Measurements from ENCODE around the gene GSTO1. TPM values are rescaled to one million over a fixed set of nuclear protein-coding genes. Genes with fewer than 3 reads are reported as not detected.
A peak's percentile ranks its signal among the peaks of the same experiment; 100 is the strongest.

GSTO1 gene
- total RNA-seq, 2 donors from 2014 or later = 257 to 291 TPM

GRCh38 chr10:104314591-104315485 lies 60.1 kb downstream of the GSTO1 start:
- peaks cover 53% of the 10 kb centered on the region for H3K36me3 ChIP-seq
- H3K4me3 ChIP-seq = no peak overlapping the region
- peaks cover 0 to 82% of the 10 kb centered on the region in 2 donors for H3K4me1 ChIP-seq
- peak overlapping the region in 1 of 2 donors; percentile 24 for H3K27ac ChIP-seq
- DNase-seq (ENCODE audit: low spot score) = no peak
- no peaks in the 10 kb centered on the region for H3K27me3 ChIP-seq
- no peak for TF ChIP-seq CTCF (IDR thresholded peaks at IDR 0.05)
- H3K9me3 ChIP-seq = no peaks in the 10 kb centered on the region

- H3K4me1 ChIP-seq = peaks cover 0 to 82% of the 10 kb centered on the region in 2 donors
- DNase-seq (ENCODE audit: low spot score) = no peak
- H3K4me3 ChIP-seq = no peak overlapping the region
- no peaks in the 10 kb centered on the region for H3K9me3 ChIP-seq
- H3K27me3 ChIP-seq = no peaks in the 10 kb centered on the region
- no peak for TF ChIP-seq CTCF (IDR thresholded peaks at IDR 0.05)
- H3K36me3 ChIP-seq = peaks cover 53% of the 10 kb centered on the region
- peak overlapping the region in 1 of 2 donors; percentile 99 for H3K27ac ChIP-seq
Observed at GRCh38 chr10:104315486-104315921, 60.8 kb downstream of the GSTO1 start.

- no peak for DNase-seq (ENCODE audit: low spot score)
- no peaks in the 10 kb centered on the region for H3K27me3 ChIP-seq
- TF ChIP-seq CTCF (IDR thresholded peaks at IDR 0.05) = no peak
- no peak overlapping the region for H3K4me3 ChIP-seq
- peaks cover 44% of the 10 kb centered on the region for H3K36me3 ChIP-seq
- H3K27ac ChIP-seq = peak overlapping the region; percentile 99 to 100
- peaks cover 0 to 82% of the 10 kb centered on the region in 2 donors for H3K4me1 ChIP-seq
- H3K9me3 ChIP-seq = no peaks in the 10 kb centered on the region
Observed at GRCh38 chr10:104316321-104317099, 61.8 kb downstream of the GSTO1 start.

MicroRNAs within 50 kb of the gene (microRNA counts, 767-probe panel; counts per million panel counts)
- 2,333 to 3,579 counts per million in 2 donors for microRNA hsa-miR-609

Small RNAs within 50 kb of the gene (microRNA-seq; reads per million reads assigned to microRNA genes)
- gene MIR4482 (ENCODE audit: borderline number of aligned reads in 2 of 2, borderline replicate concordance in 1 of 2) (0 reads per million in 2 donors), gene MIR609 (ENCODE audit: borderline number of aligned reads in 2 of 2, borderline replicate concordance in 1 of 2) (0 reads per million in 2 donors)

Other genes starting within 250 kb of the GSTO1 start
- gene COL17A1, start 169.0 kb upstream of the GSTO1 start, total RNA-seq = 1 to 10 TPM in 1 of 2 donors, under 1 TPM in 1; 0.26 to 6.2 TPM
- 1 to 10 TPM; 5.3 to 6.0 TPM for gene SFR1, start 132.7 kb upstream of the GSTO1 start, total RNA-seq
- under 1 TPM in 1 of 2 donors, not detected in 1; 0.12 TPM for gene CFAP43, start 22.5 kb upstream of the GSTO1 start, total RNA-seq
- under 1 TPM; 0.55 to 0.63 TPM for gene GSTO2, start 14.3 kb downstream of the GSTO1 start, total RNA-seq
- gene ITPRIP, start 83.6 kb downstream of the GSTO1 start, total RNA-seq = 10 to 100 TPM; 56.2 to 62.5 TPM
- 1 to 10 TPM; 3.5 to 4.8 TPM for gene CFAP58, start 98.9 kb downstream of the GSTO1 start, total RNA-seq